Body of pancreas (tissue), 4 donors: ENCODE data around the gene SPCS2. TPM values are rescaled to one million over a fixed set of nuclear protein-coding genes. Genes with fewer than 3 reads are reported as not detected.

Experiments
- ATAC-seq: fragments of 150-250 bp; one replicate; pipeline ENCODE4 v1.9.1; 2016
- DNase-seq, 4 donors: peaks; one replicate each; pipeline ENCODE4 v3.0.0-alpha.2; 2019
- H3K27ac ChIP-seq, 4 donors: fragments of 200-600 bp; sonication (generic); 1 replicate in 3 of 4; 2 replicates in 1 of 4; pipeline versions ENCODE4 v1.5.1 to v1.6.1; 2016 to 2019; ENCODE audit warnings: mild to moderate bottlenecking in 1 of 4, mixed read lengths in 1 of 4, moderate library complexity in 1 of 4
- H3K27me3 ChIP-seq, 2 donors: fragments of 200-600 bp; sonication (generic); one replicate each; pipeline ENCODE4 v1.6.0; 2016; ENCODE audit warnings: mild to moderate bottlenecking in 1 of 2
- H3K36me3 ChIP-seq, 2 donors: fragments of 200-600 bp; sonication (generic); replicated peaks in 1 of 2; 2 replicates each; pipeline ENCODE4 v1.5.1; 2016; ENCODE audit warnings: low read depth in 2 of 2; ENCODE audit not compliant: insufficient read depth in 1 of 2
- H3K4me1 ChIP-seq: fragments of 200-600 bp; sonication (generic); one replicate; pipeline ENCODE4 v1.6.0; 2016
- H3K4me3 ChIP-seq, 2 donors: fragments of 200-600 bp; sonication (generic); 1 replicate in 1 of 2; 2 replicates in 1 of 2; pipeline ENCODE4 v1.5.1; 2016 to 2019
- H3K9me3 ChIP-seq, 3 donors: fragments of 200-600 bp; sonication (generic); 1 replicate in 2 of 3; 2 replicates in 1 of 3; pipeline ENCODE4 v1.5.1; 2016
- POLR2A ChIP-seq, 3 donors: fragments of 450-650 bp; IDR thresholded peaks; one replicate each; pipeline ENCODE4 v1.6.1; 2016; ENCODE audit warnings: antibody characterized with exemption in 3 of 3, mild to moderate bottlenecking in 2 of 3
- WGBS, 2 donors: methylation state at CpG; one replicate each; pipeline ENCODE4 v1.1.5; 2017; 5-methylcytosine and 5-hydroxymethylcytosine counted together
- intact Hi-C: fragments of 100-400 bp; cut with DNase I; formaldehyde crosslinking; loops from one replicate; pipeline ENCODE4 v1.15.1; 2023
- total RNA-seq, 2 donors: library from RNA; depleted of rRNA; stranded (reverse); fragments of >200 nt; gene quantifications; one replicate each; pipeline ENCODE4 v1.1.0, GENCODE V29; 2016
- TF ChIP-seq, protein P1 (sequence below), 7 experiments: fragments of 450-650 bp in 4 of 7; fragments of 200-600 bp in 3 of 7; sonication (generic) in 3 of 7; IDR thresholded peaks; one replicate each; pipeline ENCODE4 v1.5.1; 2016 to 2019; ENCODE audit warnings: antibody characterized with exemption in 7 of 7

SPCS2 gene
- total RNA-seq, 2 donors from 2014 or later: 15.5 to 30.4 TPM

DNA sequence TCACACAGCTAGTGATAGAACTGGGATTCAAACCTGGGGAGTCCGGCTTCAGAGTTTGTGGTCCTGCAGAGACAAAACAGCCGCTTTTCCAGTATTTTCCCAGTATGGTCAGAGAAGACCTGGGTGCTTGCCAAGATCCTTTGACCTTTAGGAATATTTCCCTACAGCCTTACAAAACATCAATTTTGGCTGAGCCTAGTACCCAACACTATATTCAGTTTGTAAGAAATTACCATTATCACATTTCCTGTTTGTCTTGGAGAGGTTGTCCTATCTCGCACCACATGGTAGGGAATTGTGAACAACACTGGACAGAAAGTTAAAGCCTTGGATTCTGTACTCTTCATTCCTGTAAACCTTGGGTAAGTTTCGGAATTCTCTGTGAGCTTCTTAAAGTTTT lies 29.0 kb downstream of the SPCS2 start:
- ATAC-seq: no peak
- intact Hi-C loops: no loop called here
- no peak for DNase-seq
- WGBS, 2 donors: 92 to 93% methylated on average over 4 of the region's 4 CpGs
- H3K27me3 ChIP-seq: no peaks in the 10 kb centered on the region
- no peak overlapping the region for H3K27ac ChIP-seq
- no peak for TF ChIP-seq POLR2A (IDR thresholded peaks at IDR 0.05)
- TF ChIP-seq, protein P1, sequence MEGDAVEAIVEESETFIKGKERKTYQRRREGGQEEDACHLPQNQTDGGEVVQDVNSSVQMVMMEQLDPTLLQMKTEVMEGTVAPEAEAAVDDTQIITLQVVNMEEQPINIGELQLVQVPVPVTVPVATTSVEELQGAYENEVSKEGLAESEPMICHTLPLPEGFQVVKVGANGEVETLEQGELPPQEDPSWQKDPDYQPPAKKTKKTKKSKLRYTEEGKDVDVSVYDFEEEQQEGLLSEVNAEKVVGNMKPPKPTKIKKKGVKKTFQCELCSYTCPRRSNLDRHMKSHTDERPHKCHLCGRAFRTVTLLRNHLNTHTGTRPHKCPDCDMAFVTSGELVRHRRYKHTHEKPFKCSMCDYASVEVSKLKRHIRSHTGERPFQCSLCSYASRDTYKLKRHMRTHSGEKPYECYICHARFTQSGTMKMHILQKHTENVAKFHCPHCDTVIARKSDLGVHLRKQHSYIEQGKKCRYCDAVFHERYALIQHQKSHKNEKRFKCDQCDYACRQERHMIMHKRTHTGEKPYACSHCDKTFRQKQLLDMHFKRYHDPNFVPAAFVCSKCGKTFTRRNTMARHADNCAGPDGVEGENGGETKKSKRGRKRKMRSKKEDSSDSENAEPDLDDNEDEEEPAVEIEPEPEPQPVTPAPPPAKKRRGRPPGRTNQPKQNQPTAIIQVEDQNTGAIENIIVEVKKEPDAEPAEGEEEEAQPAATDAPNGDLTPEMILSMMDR (IDR thresholded peaks at IDR 0.05): no peak
- H3K4me1 ChIP-seq: no peaks in the 10 kb centered on the region
- peaks cover 0 to 19% of the 10 kb centered on the region in 2 donors for H3K36me3 ChIP-seq
- no peaks in the 10 kb centered on the region for H3K9me3 ChIP-seq
- no peak overlapping the region for H3K4me3 ChIP-seq

DNA sequence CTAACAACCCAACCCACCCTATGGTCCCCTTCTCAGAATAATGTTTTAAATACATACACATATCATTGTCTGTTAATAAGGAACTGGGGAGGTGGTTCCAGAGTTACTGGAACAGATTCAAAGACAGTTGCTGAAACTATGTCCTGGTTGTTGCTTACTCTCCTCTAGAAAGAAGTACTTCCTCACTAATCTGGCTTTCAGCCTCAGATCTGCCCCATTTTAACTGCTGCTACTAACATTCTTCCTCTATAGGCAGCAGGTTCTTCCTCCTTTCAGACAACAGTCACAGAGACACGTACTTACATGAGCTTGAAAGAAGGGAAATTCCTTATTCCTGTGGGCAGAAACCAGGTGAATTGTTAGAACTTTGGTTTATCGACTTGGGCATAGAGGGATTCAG lies 31.6 kb downstream of the SPCS2 start:
- Histone ChIP-seq H3K27ac (no peak overlapping the region), H3K9me3 (no peaks in the 10 kb centered on the region), H3K27me3 (no peaks in the 10 kb centered on the region), H3K4me3 (no peak overlapping the region), H3K4me1 (no peaks in the 10 kb centered on the region), H3K36me3 (peaks cover 0 to 15% of the 10 kb centered on the region in 2 donors)
- TF ChIP-seq POLR2A (IDR thresholded peaks at IDR 0.05): no peak
- TF ChIP-seq, protein P1 (IDR thresholded peaks at IDR 0.05): no peak
- WGBS, 2 donors: 93 to 97% methylated on average over 2 of the region's 2 CpGs
- intact Hi-C loops: no loop called here
- DNase-seq: no peak
- no peak for ATAC-seq

DNA sequence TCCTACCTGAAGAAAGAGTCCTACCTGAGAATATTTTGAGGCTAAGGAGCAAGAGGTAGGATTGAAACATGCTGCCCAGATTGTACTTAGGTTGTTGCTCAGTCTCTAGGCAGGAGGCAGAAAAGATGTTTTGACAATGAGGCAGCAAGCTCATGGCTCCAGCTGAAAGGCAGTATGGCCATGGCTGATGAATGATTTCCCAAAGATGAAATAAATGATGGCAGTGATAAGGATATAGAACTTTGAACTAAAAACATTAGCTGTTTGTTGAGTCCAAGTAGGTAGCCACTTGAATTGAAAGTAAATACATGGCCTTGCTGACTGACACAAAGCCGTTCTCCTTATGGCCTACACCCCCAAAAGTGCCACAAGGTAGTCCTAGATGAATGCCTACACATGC lies 32.8 kb downstream of the SPCS2 start:
- TF ChIP-seq, protein P1 (IDR thresholded peaks at IDR 0.05): no peak
- no peak for TF ChIP-seq POLR2A (IDR thresholded peaks at IDR 0.05)
- ATAC-seq: no peak

DNA sequence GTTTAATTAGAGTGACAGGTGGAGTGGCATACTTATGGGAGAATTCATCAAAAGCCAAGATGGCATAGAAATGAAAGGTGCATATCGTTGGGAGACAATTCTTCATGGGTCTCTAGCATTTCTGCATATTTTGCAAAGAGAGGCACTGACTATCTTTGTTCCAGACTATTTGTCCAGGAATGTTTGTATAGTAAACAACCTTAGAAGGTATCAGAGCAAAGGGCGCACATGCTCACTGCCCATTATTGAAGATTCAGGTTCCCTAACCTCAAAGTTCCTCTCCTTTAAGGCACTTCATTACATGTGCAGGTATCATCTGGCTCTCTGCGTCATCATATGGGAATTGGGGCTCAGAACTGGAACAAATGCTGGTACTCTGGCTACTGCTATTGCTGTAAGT lies 35.0 kb downstream of the SPCS2 start:
- H3K36me3 ChIP-seq: peaks cover 0 to 1% of the 10 kb centered on the region in 2 donors
- intact Hi-C loops: no loop called here
- no peaks in the 10 kb centered on the region for H3K27me3 ChIP-seq
- no peak for DNase-seq
- no peak for ATAC-seq
- H3K4me1 ChIP-seq: no peaks in the 10 kb centered on the region
- H3K27ac ChIP-seq: no peak overlapping the region
- H3K4me3 ChIP-seq: no peak overlapping the region
- no peaks in the 10 kb centered on the region for H3K9me3 ChIP-seq
- TF ChIP-seq POLR2A (IDR thresholded peaks at IDR 0.05): no peak
- TF ChIP-seq, protein P1 (IDR thresholded peaks at IDR 0.05): no peak
- 50 to 55% methylated on average over 3 of the region's 3 CpGs for WGBS, 2 donors

More for the DNA sequence above, 32.8 kb downstream of the SPCS2 start:
- no peaks in the 10 kb centered on the region for H3K27me3 ChIP-seq
- no peak overlapping the region for H3K27ac ChIP-seq
- DNase-seq: no peak
- peaks cover 0 to 6% of the 10 kb centered on the region in 2 donors for H3K36me3 ChIP-seq
- H3K9me3 ChIP-seq: no peaks in the 10 kb centered on the region
- no peak overlapping the region for H3K4me3 ChIP-seq
- intact Hi-C loops: no loop called here
- H3K4me1 ChIP-seq: no peaks in the 10 kb centered on the region
- WGBS, 2 donors: 69 to 88% methylated on average over 1 of the region's 1 CpG

DNA sequence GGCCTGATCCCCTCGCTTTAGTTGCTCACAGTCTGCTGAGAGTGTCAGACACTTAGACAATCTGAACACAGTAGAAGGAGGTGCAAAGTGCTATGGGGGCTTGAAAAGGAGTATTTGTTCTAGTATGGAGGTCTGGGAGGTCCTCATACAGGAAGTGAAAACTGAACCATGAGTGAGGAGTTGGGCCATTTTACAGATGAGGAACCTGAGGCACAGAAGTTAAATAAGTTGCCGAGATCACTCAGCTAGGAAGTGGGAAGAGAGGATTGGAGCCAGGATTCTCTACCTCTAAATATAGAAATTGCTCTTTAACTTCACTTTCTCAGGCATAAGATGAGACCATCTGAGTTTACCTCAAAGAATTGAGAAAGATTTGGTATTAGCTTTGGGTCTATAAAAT lies 35.7 kb downstream of the SPCS2 start:
- WGBS, 2 donors: 100% methylated on average over 2 of the region's 2 CpGs
- no peak for TF ChIP-seq POLR2A (IDR thresholded peaks at IDR 0.05)
- TF ChIP-seq, protein P1 (IDR thresholded peaks at IDR 0.05): no peak
- Histone ChIP-seq H3K4me1 (peaks cover 6% of the 10 kb centered on the region), H3K9me3 (no peaks in the 10 kb centered on the region), H3K27ac (no peak overlapping the region), H3K27me3 (no peaks in the 10 kb centered on the region), H3K4me3 (no peak overlapping the region), H3K36me3 (no peaks in the 10 kb centered on the region)
- intact Hi-C loops: no loop called here
- ATAC-seq: no peak
- no peak for DNase-seq
